ENCODE data around the gene GTF2F2. TPM values are rescaled to one million over a fixed set of nuclear protein-coding genes. Genes with fewer than 3 reads are reported as not detected.

GTF2F2 gene
- total and polyA plus RNA-seq, 9 of the 15 experiments (the other 6 are each of a cell fraction or from before 2014, with no cell fraction given) = 19.7 to 44.8 (median 32.4) TPM

- TF ChIP-seq ZBTB40 (IDR thresholded peaks at IDR 0.05) (no peak), ZBTB40 (CRISPR knock-in tag; IDR thresholded peaks at IDR 0.05) (peak; percentile 63), FOXA3 (CRISPR knock-in tag; conservative IDR thresholded peaks at IDR 0.05 in 1 of 2, IDR thresholded peaks at IDR 0.05 in 1 of 2) (no peak)
Observed at GRCh38 chr13:45196622-45197021, 76.3 kb downstream of the GTF2F2 start (continued).
